T follicular helper cell (primary cell): ENCODE measurements around the gene NNMT.

Experiments used
- DNase-seq: peaks from one replicate; pipeline ENCODE4 v3.0.0-alpha.2; 2020; ENCODE audit warnings: low read depth
- total RNA-seq, 2 experiments: gene quantifications; one replicate each; lab custom pipeline; 2026; lab: John Stamatoyannopoulos, UW

NNMT gene
- total RNA-seq, result 0 reads per million in 2 experiments

- DNase-seq, result no peak
These were observed at the start of gene NNMT for GRCh38 chr11:114295676-114296604. TSS of gene NNMT (plus strand) at chr11:114296399. CDS start at chr11:114296557, 158 bp downstream.

DNA sequence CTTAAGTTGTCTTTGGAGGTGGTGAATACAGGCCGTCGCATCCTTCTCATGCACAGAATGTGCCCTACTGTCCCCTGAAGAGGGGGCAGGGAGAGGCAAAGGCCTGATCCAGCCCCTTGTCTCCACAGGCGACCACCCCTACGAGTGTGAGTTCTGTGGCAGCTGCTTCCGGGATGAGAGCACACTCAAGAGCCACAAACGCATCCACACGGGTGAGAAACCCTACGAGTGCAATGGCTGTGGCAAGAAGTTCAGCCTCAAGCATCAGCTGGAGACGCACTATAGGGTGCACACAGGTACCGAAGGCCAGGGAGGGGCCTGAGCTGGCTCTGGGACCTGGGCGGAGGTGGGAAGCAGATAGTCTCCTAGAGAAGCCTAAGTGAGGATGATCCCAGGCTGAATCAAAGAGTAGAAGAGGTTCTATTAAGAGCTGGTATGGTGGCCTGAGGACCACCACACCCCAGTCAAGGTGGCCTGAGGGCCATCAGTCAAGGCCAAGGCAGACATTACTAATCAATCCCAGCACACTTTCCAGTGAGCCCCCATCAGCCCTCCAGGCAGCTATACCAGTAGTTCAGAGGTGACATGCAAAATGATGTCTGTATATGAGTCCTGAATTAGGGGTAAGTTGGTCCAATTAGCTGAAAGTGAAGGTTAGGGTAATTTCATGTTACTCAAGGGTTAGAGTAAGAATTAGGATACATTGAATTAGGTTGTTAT lies 49.0 kb upstream of the NNMT start:
- DNase-seq, result no peak

- no peak for DNase-seq
These were observed 46.0 kb upstream of the NNMT start for GRCh38 chr11:114250180-114250579.

DNA sequence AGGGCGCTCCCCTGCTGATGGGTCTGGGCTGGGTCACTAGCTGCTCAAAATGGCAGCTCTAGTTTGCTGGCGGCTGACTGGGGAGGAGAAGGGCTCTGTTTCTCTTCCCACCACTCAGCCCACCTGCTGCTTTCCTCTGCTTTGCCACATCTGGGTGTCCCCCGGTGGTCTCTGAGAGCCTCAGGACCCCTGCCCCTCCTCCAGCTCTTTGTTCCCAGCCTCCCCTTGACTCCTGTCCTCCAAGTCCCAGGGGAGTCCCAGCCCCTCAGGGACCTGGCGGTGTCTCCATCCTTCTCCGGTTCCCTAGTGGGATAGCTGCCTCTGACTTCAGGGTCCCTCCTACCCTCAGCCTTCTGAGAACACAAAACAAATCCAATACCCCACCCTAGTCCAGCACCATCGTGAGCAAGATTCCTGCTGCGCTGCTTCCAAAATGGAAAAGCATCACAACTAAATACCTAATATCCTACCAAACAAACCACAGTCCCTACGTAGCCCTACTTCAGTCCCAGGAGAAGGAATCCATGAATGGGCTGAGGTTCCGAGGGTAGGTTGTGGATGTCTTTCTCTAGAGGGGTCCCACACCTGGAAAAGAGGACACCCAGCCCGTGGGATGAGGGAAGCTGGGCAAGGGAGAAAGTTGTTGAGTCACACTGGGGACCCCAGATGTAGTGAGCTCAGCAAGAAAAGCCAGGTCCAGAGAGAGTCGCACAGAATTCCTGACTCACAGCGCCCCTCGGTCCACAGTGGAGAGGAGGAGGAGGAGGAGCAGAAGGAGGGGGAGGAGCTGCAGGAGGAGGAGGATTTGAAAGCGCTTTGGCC lies 45.0 kb upstream of the NNMT start:
- no peak for DNase-seq

GRCh38 chr11:114251815-114252337 lies 44.3 kb upstream of the NNMT start:
- DNase-seq, result no peak

DNA sequence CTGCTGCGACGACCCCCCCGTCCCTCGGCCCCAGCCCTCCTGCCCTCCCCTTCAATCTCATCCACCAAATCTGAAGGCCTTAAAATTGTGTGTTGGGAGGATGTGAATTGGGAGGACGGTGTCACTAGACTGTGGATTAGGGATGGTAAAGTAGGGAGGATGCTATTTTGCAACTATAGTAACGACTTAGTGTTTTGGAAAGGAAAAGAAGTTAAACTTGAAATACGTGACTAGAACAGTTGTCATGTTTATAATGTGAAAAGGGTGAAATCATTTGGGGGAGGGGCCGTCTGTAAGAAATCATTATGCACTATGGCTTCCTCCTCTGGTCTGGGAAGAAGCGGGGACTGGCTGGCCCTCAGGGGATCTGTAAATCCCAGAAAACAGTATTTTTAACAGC lies 43.4 kb upstream of the NNMT start:
- no peak for DNase-seq

- no peak for DNase-seq
These were observed 42.4 kb upstream of the NNMT start for GRCh38 chr11:114253771-114254170.

GRCh38 chr11:114254571-114255146 lies 41.5 kb upstream of the NNMT start:
- DNase-seq, result no peak

DNA sequence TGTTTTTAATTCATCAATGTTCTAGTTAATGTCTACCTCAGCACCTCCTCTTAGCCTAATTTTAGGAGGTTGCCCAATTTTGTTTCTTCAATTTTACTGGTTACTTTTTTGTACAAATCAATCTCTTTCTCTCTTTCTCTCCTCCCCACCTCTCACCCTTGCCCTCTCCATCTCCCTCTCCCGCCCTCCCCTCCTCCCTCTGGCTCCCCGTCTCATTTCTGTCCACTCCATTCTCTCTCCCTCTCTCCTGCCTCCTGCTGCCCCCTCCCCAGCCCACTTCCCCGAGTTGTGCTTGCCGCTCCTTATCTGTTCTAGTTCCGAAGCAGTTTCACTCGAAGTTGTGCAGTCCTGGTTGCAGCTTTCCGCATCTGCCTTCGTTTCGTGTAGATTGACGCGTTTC lies 40.9 kb upstream of the NNMT start:
- DNase-seq, result no peak

- DNase-seq, result no peak
These were observed 39.8 kb upstream of the NNMT start for GRCh38 chr11:114256176-114256966.

- no peak for DNase-seq
These were observed 39.3 kb upstream of the NNMT start for GRCh38 chr11:114256967-114257286.

- no peak for DNase-seq
These were observed 38.3 kb upstream of the NNMT start for GRCh38 chr11:114257621-114258558.

- DNase-seq, result no peak
These were observed 37.5 kb upstream of the NNMT start for GRCh38 chr11:114258696-114259095.

GRCh38 chr11:114259124-114259526 lies 37.1 kb upstream of the NNMT start:
- DNase-seq, result no peak

DNA sequence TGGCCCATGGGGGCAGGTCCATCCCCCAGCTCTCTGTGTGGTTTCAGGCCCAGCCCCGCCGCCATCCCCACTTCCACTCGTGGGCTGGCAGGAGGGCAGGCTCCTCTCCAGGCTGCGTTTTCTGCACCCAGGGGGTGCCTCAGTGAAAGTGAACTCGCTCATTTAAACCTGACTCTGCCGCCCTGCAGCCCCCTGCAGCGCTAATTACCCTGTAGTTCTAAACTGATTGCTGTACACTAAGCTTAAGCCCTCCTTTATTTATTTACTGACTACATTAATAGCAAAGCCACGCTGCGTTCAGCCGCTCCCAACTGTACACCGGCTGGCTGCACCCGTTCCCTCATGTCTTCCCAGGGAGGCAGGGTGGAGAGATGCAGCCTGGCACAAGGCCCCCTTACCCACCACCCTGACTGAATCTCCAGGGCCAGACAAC lies 36.6 kb upstream of the NNMT start:
- no peak for DNase-seq

- no peak for DNase-seq
These were observed 36.1 kb upstream of the NNMT start for GRCh38 chr11:114260077-114260476.

DNA sequence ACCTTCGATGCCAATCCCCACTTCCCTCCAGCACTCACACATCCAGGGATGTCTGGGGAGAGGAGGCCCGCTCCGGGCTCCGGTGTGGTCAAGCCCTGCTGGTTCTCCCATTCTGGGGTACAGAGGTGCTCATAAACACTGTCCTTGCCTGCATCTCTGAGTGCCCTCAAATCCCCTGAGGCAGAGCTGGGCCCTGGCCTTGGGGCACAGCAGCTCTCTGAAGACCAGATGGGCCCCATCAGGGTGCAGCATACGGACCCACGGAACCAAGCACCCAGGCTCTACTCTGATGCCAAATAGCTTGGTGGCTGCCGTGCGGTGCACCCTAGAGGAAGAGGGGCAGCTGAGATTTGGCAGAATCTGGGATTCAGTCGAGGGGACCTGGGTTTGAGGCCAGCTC lies 35.7 kb upstream of the NNMT start:
- no peak for DNase-seq

DNA sequence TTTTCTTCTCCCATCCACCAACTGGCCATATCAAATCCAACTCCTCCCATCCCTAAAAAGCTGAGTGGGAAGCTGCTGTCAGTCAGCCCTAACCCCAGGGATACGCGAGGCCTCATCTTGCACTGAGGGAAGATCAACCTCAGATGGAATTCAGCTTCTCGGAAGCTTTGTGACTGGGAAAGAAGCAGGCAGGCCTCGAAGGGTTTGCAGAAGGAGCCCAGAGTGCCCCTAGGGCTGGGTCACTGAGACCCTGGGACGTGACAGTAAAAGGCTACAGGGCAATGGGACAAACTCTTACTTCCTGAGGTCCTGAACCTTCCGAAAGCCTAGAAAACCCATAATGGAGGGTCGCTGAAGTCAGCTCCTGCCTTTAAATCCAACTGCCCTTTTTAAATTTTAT lies 34.4 kb upstream of the NNMT start:
- DNase-seq, result no peak

DNA sequence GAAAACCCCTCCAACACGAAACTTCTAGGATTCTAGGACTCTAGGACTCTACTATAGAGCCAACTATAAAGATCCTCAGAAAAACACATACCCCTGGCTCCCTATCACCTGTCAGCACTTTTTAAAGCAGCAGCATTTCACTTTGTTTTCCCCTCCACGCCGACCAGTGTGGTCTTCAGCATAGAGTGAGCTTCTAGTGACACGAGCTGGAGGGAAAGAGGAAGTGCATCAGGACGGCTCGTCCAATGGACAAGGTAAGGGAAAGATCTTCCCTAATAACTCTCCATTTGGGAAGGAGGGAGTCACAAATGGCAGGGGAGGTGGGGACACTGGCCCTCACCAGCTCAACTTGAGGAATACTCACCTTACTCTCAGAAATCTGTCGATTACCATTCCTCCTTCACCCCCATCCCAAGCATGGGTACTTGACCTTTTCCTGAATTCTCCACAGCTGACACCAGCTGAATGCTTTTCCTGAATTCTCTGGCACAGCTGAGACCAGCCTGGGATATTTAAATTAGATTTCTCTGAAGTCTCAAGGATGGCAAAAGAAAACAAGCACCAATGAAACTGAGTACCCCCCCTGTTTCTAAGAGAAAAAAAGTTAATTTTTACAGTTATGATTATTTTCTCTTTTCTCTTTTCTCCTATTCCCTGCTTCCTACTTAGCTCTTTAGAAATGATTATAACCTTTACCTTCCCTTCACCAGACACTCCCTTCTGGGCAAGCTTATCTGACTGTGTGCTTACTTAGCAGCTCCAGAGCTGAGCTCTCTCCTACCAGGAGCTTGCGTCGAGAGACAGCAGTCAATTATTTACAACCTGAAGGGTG lies 33.3 kb upstream of the NNMT start:
- no peak for DNase-seq
